Measurements from ENCODE around the gene OR13A1. TPM values are rescaled to one million over a fixed set of nuclear protein-coding genes. Genes with fewer than 3 reads are reported as not detected.
A peak's percentile ranks its signal among the peaks of the same experiment; 100 is the strongest.
"Not testable (repeated sequence)": the region's sequence is repeated elsewhere in the genome, so short reads cannot be mapped to it uniquely, and the experiment has no call there.

The OR13A1 gene
- total RNA-seq, 6 donors from 2014 or later: 0.14 to 2.3 (median 0.15) TPM; not detected in 3

GRCh38 chr10:45325116-45325515 is 9.7 kb upstream of the OR13A1 start:
- 68 to 81% methylated on average over 1 of the region's 1 CpG for WGBS, 2 donors
- H3K4me3 ChIP-seq: no peak overlapping the region
- H3K9me3 ChIP-seq: no peaks in the 10 kb centered on the region
- H3K27ac ChIP-seq: no peak overlapping the region
- no peaks in the 10 kb centered on the region for H3K27me3 ChIP-seq
- ATAC-seq (ENCODE audit: low FRiP score in 2 of 2): no peak
- H3K4me1 ChIP-seq: no peaks in the 10 kb centered on the region
- no peak for DNase-seq
- TF ChIP-seq EP300 (IDR thresholded peaks at IDR 0.05) (no peak), CTCF (IDR thresholded peaks at IDR 0.05) (no peak), POLR2AphosphoS5 (IDR thresholded peaks at IDR 0.05) (no peak), POLR2A (IDR thresholded peaks at IDR 0.05) (no peak)
- H3K36me3 ChIP-seq: no peaks in the 10 kb centered on the region

- Histone ChIP-seq H3K9me3 (no peaks in the 10 kb centered on the region), H3K36me3 (no peaks in the 10 kb centered on the region), H3K27me3 (no peaks in the 10 kb centered on the region), H3K4me3 (no peak overlapping the region), H3K4me1 (no peaks in the 10 kb centered on the region), H3K27ac (no peak overlapping the region)
- ATAC-seq (ENCODE audit: low FRiP score in 2 of 2) (no peak), DNase-seq (no peak)
- 83 to 94% methylated on average over 2 of the region's 2 CpGs for WGBS, 2 donors
- TF ChIP-seq EP300 (IDR thresholded peaks at IDR 0.05) (no peak), POLR2A (IDR thresholded peaks at IDR 0.05) (no peak), CTCF (IDR thresholded peaks at IDR 0.05) (no peak), POLR2AphosphoS5 (IDR thresholded peaks at IDR 0.05) (no peak)
These were observed 4.3 kb upstream of the OR13A1 start for GRCh38 chr10:45319702-45320101.

- TF ChIP-seq POLR2A (IDR thresholded peaks at IDR 0.05): no peak
- TF ChIP-seq CTCF (IDR thresholded peaks at IDR 0.05): no peak
- TF ChIP-seq EP300 (IDR thresholded peaks at IDR 0.05): no peak
- no peak for TF ChIP-seq POLR2AphosphoS5 (IDR thresholded peaks at IDR 0.05)
- no peak overlapping the region for H3K4me3 ChIP-seq
- H3K36me3 ChIP-seq: no peaks in the 10 kb centered on the region
- no peak overlapping the region for H3K27ac ChIP-seq
- 86 to 89% methylated on average over 3 of the region's 3 CpGs for WGBS, 2 donors
- ATAC-seq (ENCODE audit: low FRiP score in 2 of 2): no peak
- no peaks in the 10 kb centered on the region for H3K27me3 ChIP-seq
- no peaks in the 10 kb centered on the region for H3K4me1 ChIP-seq
- peaks cover 0 to 4% (median 0%) of the 10 kb centered on the region in 4 donors for H3K9me3 ChIP-seq
- DNase-seq: no peak
These were observed 2.0 kb downstream of the OR13A1 start for GRCh38 chr10:45313264-45313873.

GRCh38 chr10:45308707-45309106 is 6.7 kb downstream of the OR13A1 start:
- TF ChIP-seq POLR2A (IDR thresholded peaks at IDR 0.05) (no peak), CTCF (IDR thresholded peaks at IDR 0.05) (peak in 2 of 6 experiments; percentile 22 to 28), POLR2AphosphoS5 (IDR thresholded peaks at IDR 0.05) (no peak)
- Histone ChIP-seq H3K27ac (no peak overlapping the region), H3K4me3 (no peak overlapping the region), H3K27me3 (no peaks in the 10 kb centered on the region), H3K9me3 (peaks cover 0 to 4% (median 0%) of the 10 kb centered on the region in 4 donors), H3K4me1 (no peaks in the 10 kb centered on the region), H3K36me3 (no peaks in the 10 kb centered on the region)
- ATAC-seq (ENCODE audit: low FRiP score in 2 of 2) (no peak), DNase-seq (no peak)

- ATAC-seq (ENCODE audit: low FRiP score in 2 of 2) (no peak), DNase-seq (no peak)
- no peaks in the 10 kb centered on the region for H3K27me3 ChIP-seq
- H3K27ac ChIP-seq: no peak overlapping the region
- 55 to 63% methylated on average over 3 of the region's 3 CpGs for WGBS, 2 donors
- H3K9me3 ChIP-seq: no peaks in the 10 kb centered on the region
- TF ChIP-seq EP300 (IDR thresholded peaks at IDR 0.05) (no peak), POLR2A (IDR thresholded peaks at IDR 0.05) (no peak), CTCF (IDR thresholded peaks at IDR 0.05) (no peak), POLR2AphosphoS5 (IDR thresholded peaks at IDR 0.05) (no peak)
- no peaks in the 10 kb centered on the region for H3K36me3 ChIP-seq
- no peak overlapping the region for H3K4me3 ChIP-seq
- H3K4me1 ChIP-seq: no peaks in the 10 kb centered on the region
These were observed 12.8 kb downstream of the OR13A1 start for GRCh38 chr10:45302573-45302972.

- not testable (repeated sequence) for ATAC-seq (ENCODE audit: low FRiP score in 2 of 2); H3K27me3 ChIP-seq; DNase-seq; H3K9me3 ChIP-seq; H3K27ac ChIP-seq; H3K4me1 ChIP-seq; H3K36me3 ChIP-seq; H3K4me3 ChIP-seq
- WGBS, 2 donors: 66 to 69% methylated on average over 4 of the region's 4 CpGs
These were observed 17.0 kb downstream of the OR13A1 start for GRCh38 chr10:45298341-45298955.

Measured in upper lobe of left lung (tissue), 6 donors.